ENCODE results near the gene ENC1. TPM values are rescaled to one million over a fixed set of nuclear protein-coding genes. Genes with fewer than 3 reads are reported as not detected.

The ENC1 gene
- total and polyA plus RNA-seq, 2 of the 4 experiments (the other 2 are of a cell fraction), result 25.6 to 70.8 TPM

DNA sequence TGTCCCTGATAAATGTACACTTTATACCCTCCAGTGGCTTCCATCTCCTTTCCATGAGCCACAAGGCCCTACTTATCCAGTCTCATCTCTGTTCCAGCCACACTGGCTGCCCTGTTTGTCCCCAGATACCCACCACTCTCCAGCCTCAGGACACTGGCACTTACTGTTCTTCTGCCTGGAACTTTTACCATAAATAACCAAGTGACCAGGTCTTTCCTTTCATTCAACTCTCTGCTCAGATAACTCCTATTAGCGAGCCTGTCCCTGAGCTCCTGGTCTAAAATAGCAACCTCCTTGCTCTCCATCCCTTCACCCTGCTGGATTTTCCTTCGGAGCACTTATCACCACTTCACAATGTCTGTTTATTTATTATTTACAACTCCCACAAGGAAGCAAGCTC lies 16.6 kb upstream of the ENC1 start:
- no peak overlapping the region for H3K4ac ChIP-seq (ENCODE audit: low read depth, low read length)
- no peaks in the 10 kb centered on the region for H3K9me1 ChIP-seq (ENCODE audit: insufficient read depth, low read length)
- no peaks in the 10 kb centered on the region for H4K20me1 ChIP-seq (ENCODE audit: insufficient read depth, low read length)
- no peak overlapping the region for H3K27ac ChIP-seq (ENCODE audit: insufficient read depth, low read length)
- no peaks in the 10 kb centered on the region for H3K9me3 ChIP-seq (ENCODE audit: control insufficient read depth, insufficient read depth, low read length)
- H3K36me3 ChIP-seq (ENCODE audit: control insufficient read depth, insufficient read depth, low read length), result no peaks in the 10 kb centered on the region
- no peak overlapping the region for H2BK5ac ChIP-seq (ENCODE audit: low read depth, low read length, poor library complexity, severe bottlenecking)
- ATAC-seq (ENCODE audit: low read depth) (no peak), DNase-seq (no peak)
- H3K79me1 ChIP-seq (ENCODE audit: low read depth in 1 of 2, low read length in 2 of 2), result no peaks in the 10 kb centered on the region
- H3K27me3 ChIP-seq (ENCODE audit: control insufficient read depth, insufficient read depth, low read length), result 0 out of 2 replicates have a peak, but pooled peaks cover 3% of the 10 kb centered on the region
- no peak overlapping the region for H3K56ac ChIP-seq (ENCODE audit: extremely low read depth, insufficient read depth, low read length)
- no peak overlapping the region for H4K91ac ChIP-seq (ENCODE audit: insufficient read depth, low read depth, low read length)
- no TSS peak for BruUV-seq (replicated peaks)
- H3K4me2 ChIP-seq (ENCODE audit: low read depth, low read length), result no peak overlapping the region
- H4K8ac ChIP-seq (ENCODE audit: low read depth in 2 of 2, low read length in 2 of 2), result no peak overlapping the region
- no peak overlapping the region for H2AK9ac ChIP-seq (replicated peaks; ENCODE audit: low read depth, low read length, poor library complexity)
- ChIA-PET POLR2A (ENCODE audit: unreplicated experiment) (no interaction called here), CTCF (interaction anchor here (0.6 kb wide), 1 partner anchor 10 kb away, joined by 5 read pairs; no protein-coding TSS in a partner anchor)
- TF ChIP-seq NFE2L2 (IDR thresholded peaks at IDR 0.05; ENCODE audit: low read depth, low read length), result no peak
- no peak for TF ChIP-seq USF2 (IDR thresholded peaks at IDR 0.05; ENCODE audit: low read depth, low read length)
- TF ChIP-seq BHLHE40 (IDR thresholded peaks at IDR 0.05; ENCODE audit: low read depth, low read length), result no peak
- TF ChIP-seq MAFK (IDR thresholded peaks at IDR 0.05; ENCODE audit: low read depth, low read length), result no peak
- no peak for TF ChIP-seq SMC3 (IDR thresholded peaks at IDR 0.05; ENCODE audit: low read depth, low read length)
- TF ChIP-seq FOS (IDR thresholded peaks at IDR 0.05; ENCODE audit: low read depth, low read length), result no peak
- TF ChIP-seq POLR2A (IDR thresholded peaks at IDR 0.05; ENCODE audit: low read depth, low read length), result no peak
- H3K14ac ChIP-seq (replicated peaks; ENCODE audit: low read depth, low read length), result no peak overlapping the region
- dilution Hi-C loops (cut with HindIII; ENCODE audit: low sequenced_read_pairs, unreplicated experiment) (no loop called here), intact Hi-C loops (cut with micrococcal nuclease) (no loop called here), in situ Hi-C loops (cut with MboI; ENCODE audit: low sequenced_read_pairs) (loop anchor here (25.0 kb wide), 1 partner anchor 605 kb away; no protein-coding TSS in a partner anchor)
- no CpG with 5 or more reads among the region's 2 CpGs for WGBS, 2 experiments (ENCODE audit: extremely low coverage in 2 of 2, insufficient read length in 1 of 2)
- H3K23ac ChIP-seq (ENCODE audit: low read depth, low read length), result no peak overlapping the region
- no peaks in the 10 kb centered on the region; the same call in 1 of the 2 replicates for H3K4me1 ChIP-seq (ENCODE audit: control insufficient read depth, insufficient read depth, low read length)
- no peak overlapping the region for H2BK20ac ChIP-seq (ENCODE audit: low read depth, low read length)
- no peak overlapping the region for H2BK15ac ChIP-seq (ENCODE audit: low read depth, low read length)
- H2AFZ ChIP-seq (replicated peaks; ENCODE audit: low read length, poor library complexity), result no peak overlapping the region
- H3K4me3 ChIP-seq (ENCODE audit: insufficient read depth, low read depth, low read length), result no peak overlapping the region
- no peak overlapping the region for H4K5ac ChIP-seq (ENCODE audit: low read depth, low read length)
- H2AK5ac ChIP-seq (ENCODE audit: low read depth, low read length), result no peak overlapping the region
- no peak overlapping the region for H3K18ac ChIP-seq (ENCODE audit: low read depth, low read length)
- H2BK120ac ChIP-seq (ENCODE audit: low read depth, low read length), result no peak overlapping the region
- no peak overlapping the region for H3K9ac ChIP-seq (ENCODE audit: low read depth, low read length)

All from IMR-90 (cell line).